ENCODE results near the gene ESR1.
"Not testable (repeated sequence)": the region's sequence is repeated elsewhere in the genome, so short reads cannot be mapped to it uniquely, and the experiment has no call there.

The ESR1 gene

GRCh38 chr6:152062476-152062875, 255.0 kb downstream of the ESR1 start:
- DNase-seq, result no peak

- DNase-seq, result no peak
Measured at GRCh38 chr6:152063170-152063921, 255.9 kb downstream of the ESR1 start.

- no peak for DNase-seq
Measured at GRCh38 chr6:152068622-152069261, 261.3 kb downstream of the ESR1 start.

- DNase-seq, result no peak
Measured at GRCh38 chr6:152070556-152070955, 263.1 kb downstream of the ESR1 start.

- no peak for DNase-seq
Measured at GRCh38 chr6:152071318-152071717, 263.8 kb downstream of the ESR1 start.

GRCh38 chr6:152071843-152072242, 264.4 kb downstream of the ESR1 start:
- DNase-seq, result no peak

GRCh38 chr6:152076242-152076641, 268.8 kb downstream of the ESR1 start:
- DNase-seq, result not testable (repeated sequence)

GRCh38 chr6:152078001-152078400, 270.5 kb downstream of the ESR1 start:
- DNase-seq, result no peak

GRCh38 chr6:152078804-152079203, 271.3 kb downstream of the ESR1 start:
- no peak for DNase-seq

- DNase-seq, result no peak
Measured at GRCh38 chr6:152085451-152085921, 278.0 kb downstream of the ESR1 start.

GRCh38 chr6:152086223-152086873, 278.9 kb downstream of the ESR1 start:
- DNase-seq, result no peak

GRCh38 chr6:152087096-152087495, 279.6 kb downstream of the ESR1 start:
- DNase-seq, result no peak

- no peak for DNase-seq
Measured at GRCh38 chr6:152087701-152088100, 280.2 kb downstream of the ESR1 start.

GRCh38 chr6:152089992-152090391, 282.5 kb downstream of the ESR1 start:
- DNase-seq, result no peak

- DNase-seq, result no peak
Measured at GRCh38 chr6:152091201-152091600, 283.7 kb downstream of the ESR1 start.

GRCh38 chr6:152091851-152092341, 284.4 kb downstream of the ESR1 start:
- no peak for DNase-seq

GRCh38 chr6:152093711-152094110, 286.2 kb downstream of the ESR1 start:
- no peak for DNase-seq

GRCh38 chr6:152094276-152094675, 286.8 kb downstream of the ESR1 start:
- no peak for DNase-seq

GRCh38 chr6:152094992-152095592, 287.6 kb downstream of the ESR1 start:
- DNase-seq, result peak; percentile 67

- DNase-seq, result no peak
Measured at GRCh38 chr6:152096863-152097496, 289.5 kb downstream of the ESR1 start.

- DNase-seq, result no peak
Measured at GRCh38 chr6:152098683-152099082, 291.2 kb downstream of the ESR1 start.

- no peak for DNase-seq
Measured at GRCh38 chr6:152099446-152100182, 292.1 kb downstream of the ESR1 start.

Measured in CD4-positive, alpha-beta T cell treated with Interferon gamma for 1 hour (primary cell).